Amygdala (tissue), 56 donors: ENCODE measurements around the gene SMG6.

Experiments used
- DNase-seq, 56 donors: peaks; one replicate each; lab custom pipeline; 2025; lab: John Stamatoyannopoulos, UW

SMG6 gene

DNA sequence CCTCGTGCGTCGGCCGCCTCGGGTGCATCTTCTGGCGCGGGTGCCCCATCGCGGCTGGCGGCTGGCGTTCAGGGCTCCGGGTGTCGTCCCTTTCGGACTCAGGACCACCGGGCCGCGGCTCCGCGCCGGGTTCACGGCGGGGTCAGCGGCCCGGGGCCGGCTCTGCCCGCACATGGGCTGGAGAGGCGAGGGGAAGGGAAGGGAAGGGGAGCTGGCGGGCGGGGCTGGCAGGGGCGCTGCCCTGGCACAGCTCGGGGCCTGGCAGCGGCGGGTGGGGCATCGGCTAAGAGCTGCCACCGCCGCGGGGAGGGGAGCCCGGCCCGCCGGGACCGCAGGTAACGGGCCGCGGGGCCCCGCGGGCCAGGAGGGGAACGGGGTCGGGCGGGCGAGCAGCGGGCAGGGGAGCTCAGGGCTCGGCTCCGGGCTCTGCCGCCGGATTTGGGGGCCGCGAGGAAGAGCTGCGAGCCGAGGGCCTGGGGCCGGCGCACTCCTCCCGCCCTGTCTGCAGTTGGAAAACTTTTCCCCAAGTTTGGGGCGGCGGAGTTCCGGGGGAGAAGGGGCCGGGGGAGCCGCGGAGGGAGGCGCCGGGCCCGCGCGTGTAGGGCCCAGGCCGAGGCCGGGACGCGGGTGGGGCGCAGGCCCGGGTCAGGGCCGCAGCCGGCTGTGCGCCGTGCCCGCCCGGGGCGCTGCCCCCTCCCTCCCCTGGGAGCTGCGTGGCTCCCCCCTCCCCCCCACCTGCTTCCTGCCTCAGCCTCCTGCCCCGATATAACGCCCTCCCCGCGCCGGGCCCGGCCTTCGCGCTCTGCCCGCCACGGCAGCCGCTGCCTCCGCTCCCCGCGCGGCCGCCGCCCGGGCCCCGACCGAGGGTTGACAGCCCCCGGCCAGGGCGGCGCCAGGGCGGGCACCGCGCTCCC lies 248.0 kb downstream of the SMG6 start:
- DNase-seq = no peak

DNA sequence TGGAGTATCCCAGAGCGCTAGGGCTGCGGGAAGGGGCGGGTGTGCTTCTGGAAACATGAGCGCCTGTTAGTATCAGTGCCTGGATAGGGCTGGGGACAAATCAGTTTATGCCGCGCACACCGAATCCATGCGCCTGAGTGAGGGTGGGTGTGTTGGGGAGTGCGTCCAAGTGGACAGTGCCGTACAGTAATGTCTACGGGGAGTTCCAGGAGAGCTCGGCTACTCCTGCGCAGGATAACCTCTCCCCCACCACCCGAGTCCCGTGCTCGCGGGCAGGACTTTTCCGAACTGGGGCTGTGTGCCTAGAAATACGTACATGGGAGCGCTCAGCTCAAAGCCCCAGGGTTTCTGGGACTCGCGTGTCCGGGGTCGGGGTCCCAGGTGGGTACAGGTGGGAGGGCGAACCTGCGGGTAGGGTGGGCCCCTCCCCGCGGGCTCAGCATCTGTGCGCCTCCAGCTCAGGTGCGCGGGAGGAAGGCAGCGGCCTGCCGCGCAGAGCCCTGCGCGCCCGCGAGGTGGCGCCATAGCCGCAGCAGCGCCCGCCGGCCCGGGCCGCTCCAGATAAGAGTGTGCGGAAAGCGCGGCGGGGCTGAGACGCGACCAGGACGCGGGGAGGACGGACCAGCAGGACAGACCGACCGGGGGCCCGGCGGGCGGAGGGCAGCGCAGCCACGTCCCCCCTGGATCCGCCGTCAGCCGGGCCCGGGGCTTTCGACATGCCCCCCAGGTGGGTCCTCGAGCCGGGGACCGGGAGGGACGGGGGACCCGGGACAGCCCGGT lies 248.9 kb downstream of the SMG6 start, which contains the start of gene HIC1:
Gene HIC1 (plus strand): TSS at position 592 of the 780 bp plus-strand sequence. CDS start 1,588 bp downstream, outside the sequence.
- peak in 31 of 56 donors; percentile 15 to 74 (median 45) for DNase-seq

DNA sequence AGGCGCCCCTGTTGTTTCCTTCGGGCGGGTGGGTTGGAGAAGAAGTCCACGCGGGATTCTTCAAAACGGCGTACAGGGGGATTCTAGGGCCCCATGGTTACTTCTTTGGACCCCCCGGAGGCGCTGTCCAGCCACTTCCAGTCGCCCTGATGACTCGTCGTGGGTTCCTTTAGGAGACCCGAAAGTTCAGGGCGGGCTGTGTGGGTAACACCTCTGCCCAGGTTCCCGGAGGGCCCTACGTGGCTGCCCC lies 249.4 kb downstream of the SMG6 start:
- DNase-seq = peak in 4 of 56 donors; percentile 45 to 57 (median 52)

DNA sequence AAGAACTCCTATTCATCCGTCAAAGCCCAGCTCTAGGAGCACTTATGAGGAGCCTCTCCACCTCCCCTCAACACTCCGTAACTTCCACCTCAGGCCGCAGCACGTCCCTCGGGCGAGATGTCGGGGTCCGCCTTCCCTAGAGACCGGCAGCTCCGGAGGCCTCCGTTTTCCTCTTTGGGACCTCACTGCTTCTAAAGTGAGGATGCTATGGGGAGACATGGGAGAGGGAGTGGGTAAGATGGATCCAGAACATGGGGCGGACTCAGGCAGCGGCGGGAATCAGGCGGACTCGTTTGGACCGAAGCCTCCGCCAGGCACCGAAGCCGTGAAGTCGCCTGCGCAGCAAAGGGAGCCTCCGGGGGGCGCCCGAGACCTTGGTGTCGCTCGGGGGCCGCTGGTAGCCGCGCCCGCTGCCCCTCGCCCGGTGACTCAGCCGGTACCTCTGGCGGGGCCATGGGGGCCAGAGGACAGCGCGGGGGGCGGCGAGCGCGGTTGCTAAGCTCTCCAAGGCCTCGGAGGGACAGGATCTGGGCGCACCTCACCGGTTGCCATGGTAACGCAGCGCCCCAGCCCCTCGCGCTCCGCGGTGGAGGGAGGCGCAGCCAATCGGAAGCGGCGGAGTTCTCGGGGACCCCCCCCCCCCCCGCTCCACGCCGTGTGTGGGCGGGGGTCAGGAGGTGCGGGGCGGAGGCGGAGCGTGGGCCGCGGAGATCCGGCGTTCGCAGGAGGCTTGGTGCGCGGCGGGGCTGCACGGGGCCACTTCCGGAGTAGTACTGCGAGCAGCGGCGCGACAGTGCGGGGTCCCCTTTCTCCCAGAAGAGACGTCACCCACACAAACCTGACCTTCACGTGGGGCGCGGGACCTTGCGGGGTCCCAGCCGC lies 250.0 kb downstream of the SMG6 start:
- DNase-seq = peak in 39 of 56 donors; percentile 28 to 76 (median 57)

DNA sequence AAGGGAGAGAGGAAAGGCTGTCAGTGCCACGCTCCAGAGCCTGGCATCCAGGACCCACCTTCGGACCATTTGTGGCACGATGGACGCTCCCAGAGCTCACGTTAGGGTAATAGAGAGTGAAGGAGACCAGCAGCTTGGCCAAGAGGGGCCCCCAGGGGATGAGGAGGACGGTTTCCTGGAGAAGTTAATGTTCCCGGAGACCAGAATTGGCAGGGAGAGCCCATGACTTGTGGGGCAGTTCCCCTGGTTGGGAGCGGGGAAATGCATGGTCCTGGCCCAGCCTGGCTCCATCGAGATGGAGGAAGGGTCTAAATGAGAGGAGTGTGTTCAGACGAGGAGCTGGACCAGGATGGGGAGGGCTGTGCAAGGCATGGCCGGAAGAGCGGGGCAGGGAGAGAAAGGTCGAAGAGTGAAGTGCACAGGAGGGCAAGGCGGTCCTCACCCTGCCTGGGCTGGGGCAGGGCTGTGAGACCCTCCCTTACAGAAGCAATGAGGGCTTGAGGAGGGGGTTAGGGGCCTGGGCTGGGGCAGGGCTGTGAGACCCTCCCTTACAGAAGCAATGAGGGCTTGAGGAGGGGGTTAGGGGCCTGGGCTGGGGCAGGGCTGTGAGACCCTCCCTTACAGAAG lies 251.5 kb downstream of the SMG6 start:
- DNase-seq = no peak

DNA sequence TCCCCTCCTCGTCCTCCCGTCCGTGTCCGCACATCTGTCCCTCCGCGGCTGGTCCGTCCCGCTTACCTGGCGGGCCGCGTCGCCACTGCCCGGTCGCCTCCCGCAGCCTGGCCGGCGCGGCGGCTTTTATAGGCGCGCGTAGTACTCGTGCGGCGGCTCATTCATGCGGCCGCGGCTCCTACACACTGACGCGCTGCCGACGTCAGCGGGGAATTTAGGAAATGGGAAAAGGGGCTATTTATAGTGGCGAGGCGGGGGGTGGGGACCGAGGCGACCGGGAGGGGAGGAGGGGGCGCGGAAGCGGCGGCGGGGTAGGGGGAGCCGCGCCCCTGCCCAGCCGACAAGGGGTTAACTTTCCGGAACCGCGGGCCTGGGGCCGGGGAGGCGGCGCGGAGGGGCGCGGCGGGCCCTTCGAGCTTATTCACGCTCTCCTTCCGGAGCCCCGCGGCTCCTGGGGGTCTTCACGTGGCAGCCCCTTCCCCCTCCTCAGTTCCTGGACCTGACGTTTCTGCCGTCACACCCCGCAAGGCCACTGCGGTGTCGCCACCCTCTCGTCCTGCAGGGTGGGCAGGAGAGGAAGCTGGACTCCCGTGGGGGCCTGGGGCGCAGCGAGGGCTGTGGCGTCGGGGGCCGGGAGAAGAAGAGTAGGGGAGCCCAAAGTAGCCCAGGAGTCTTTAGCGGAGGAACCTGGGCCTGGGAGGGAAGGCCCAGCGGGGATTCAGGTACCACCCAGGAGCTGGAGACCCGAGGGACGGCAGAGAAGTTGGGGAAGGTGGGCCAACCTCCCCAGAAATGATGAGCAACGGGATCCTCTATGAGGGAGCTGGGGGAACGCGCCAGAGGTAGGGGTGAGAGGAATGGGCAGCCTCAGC lies 252.3 kb downstream of the SMG6 start:
- peak in 12 of 56 donors; percentile 18 to 73 (median 32) for DNase-seq

DNA sequence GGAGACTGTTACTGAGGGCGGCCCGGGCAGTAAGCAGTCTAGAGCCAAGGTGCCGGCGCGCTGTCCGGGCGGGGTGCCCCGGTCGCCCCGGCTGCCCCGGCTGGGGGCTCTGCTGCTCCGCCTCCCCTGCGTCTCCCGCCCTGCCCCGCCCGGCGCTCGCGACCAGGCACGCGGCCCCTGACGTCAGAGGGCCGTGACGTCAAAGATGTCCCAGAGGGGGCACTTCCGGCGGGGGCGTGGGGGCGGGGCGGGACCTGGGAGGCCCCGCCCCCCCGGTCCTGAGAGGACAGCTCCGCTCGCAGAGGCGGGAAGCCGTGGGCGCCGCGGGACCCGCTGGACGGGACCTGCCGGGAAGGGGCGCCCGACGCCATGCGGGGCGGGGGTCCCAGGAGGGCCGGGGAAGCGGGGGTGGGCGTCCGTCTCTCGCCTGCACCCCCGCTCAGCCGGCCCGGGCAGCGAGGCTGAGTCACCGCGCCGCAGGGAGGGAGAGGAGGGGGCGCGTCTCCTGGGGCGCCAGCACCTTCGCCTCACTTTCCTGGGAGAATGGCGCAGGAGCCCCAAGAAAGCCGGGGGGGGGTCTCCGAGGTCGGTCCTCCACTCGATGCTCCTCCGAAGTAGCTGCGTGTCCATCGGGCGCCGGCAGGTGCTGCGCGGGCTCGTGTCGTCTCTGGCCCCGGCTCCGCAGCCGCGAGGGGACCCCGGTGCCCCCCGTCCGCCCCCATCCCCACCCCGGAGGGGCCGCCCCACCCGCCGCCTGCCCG lies 253.1 kb downstream of the SMG6 start:
- peak in 36 of 56 donors; percentile 21 to 88 (median 56) for DNase-seq

DNA sequence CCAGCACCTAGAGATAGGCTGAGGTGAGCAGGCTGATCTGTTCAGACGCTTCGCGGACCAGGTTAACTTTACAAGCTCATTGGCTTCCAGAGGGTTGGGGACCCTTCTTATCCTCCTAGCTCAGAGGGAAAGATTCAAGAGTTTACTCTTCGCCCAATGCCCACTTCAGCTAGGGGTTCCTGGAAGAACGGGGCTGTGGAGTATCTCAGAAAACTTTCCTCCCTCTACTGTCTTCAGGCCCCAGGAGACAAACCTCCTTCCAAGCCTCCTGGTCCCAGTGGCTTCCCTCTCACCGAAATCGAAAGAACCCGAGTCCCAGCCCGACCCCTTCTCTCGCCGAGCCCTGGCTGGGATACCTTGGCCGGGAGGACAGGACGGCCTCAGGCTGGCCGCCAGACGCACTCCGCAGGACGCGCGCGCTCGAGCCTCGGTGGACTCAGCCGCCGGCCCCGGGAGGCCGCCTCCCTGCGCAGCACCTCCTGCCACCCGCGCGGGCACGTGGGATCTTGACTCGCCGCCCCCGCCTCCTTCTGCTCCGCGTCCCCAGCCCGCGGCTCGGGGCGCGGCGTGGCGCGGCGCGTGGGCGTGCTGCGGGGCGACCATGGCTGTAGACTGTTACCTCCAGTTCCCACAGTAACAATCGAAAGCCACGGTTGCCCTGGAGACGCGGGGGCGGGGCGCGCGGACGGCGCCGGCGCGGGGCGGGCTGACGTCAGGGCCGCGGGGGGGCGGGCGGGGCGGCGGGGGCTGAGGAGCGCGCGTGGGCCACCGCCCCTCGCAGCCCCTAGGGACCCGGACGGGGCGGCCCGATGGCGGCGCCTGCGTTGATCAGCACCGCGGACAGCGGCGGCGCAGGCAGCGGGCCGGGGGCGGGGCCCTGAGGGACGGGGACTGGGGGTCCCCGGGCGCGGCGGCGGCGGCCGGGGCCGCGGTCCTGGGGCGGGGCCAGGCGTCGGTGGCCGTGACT lies 254.0 kb downstream of the SMG6 start:
- DNase-seq = peak in 48 of 56 donors; percentile 22 to 88 (median 60)

DNA sequence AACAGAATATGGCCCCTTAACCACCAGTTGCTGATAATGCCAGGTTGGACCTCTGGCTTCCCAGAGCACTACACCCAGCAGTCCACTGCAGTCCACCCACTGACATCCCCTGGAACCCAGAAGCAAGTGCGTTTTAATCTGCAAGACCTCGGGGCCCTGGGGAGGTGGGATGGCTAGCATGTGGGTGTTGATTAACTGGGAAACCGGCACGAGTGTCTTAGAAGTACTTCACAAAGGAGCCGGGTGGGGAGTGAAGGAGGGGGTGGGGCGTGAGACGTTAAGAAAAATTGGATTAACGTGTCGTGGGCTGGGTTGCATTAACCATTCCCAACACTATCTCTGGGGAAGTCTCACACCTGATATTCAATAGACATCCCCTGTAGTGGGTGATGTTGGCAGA lies 254.8 kb downstream of the SMG6 start:
- DNase-seq = no peak

DNA sequence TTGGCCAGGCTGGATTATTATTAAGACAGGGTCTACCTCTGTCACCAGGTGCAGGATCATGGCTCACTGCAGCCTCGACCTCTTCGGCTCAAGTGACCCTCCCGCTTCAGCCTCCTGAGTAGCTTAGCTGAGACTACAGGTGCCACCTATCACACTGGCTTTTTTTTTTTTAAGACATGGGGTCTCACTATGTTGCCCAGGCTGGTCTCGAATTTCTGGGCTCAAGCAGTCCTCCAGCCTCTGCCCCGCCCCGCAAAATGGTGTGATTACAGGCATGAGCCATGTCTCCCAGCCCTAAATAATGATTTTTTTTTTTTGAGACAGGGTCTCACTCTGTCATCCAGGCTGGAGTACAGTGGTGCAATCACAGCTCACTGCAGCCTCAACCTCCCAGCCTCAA lies 256.0 kb downstream of the SMG6 start:
- DNase-seq = no peak

DNA sequence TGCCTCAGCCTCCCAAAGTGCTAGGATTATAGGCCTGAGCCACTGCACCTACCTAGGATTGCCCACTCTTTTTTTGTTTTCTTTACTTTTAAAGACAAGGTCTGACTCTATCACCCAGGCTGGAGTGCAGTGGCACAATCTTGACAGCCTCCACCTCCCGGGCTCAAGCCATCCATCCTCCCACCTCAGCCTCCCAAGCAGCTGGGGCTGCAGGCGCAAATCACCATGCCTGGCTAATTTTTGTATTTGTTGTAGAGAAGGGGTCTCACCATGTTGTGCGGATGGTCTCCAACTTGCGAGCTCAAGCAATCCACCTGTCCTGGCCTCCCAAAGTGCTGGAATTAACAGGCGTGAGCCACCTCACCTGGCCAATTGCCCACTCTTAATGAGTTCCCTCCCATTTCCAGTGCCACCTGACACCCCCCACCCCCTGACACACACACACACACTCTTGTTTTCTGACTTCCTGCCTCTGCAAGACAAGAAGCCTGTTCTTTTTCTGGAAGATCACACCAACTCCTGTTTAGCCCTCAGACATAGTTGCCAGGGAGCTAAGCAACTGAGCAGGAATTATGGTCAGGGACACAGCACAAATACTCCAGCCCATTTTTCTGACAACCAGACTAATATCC lies 259.2 kb downstream of the SMG6 start:
- DNase-seq = no peak

DNA sequence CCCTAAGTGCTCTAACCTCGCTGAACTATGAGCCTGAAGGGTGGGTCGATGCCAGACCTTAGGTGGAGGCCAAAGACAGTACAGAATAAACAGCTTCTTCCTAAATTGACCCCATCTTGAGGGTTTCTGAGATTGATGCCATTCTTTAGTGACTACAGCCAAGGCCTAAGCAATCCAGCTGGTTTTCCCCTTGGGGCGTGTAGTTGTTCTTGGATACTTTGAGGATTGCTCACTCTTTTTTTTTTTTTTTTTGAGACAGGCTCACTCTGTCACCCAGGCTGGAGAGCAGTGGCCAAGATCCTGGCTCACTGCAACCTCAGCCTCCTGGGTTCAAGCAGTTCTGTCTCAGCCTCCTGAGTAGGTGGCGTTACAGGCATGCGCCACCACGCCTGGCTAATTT lies 259.8 kb downstream of the SMG6 start:
- no peak for DNase-seq

DNA sequence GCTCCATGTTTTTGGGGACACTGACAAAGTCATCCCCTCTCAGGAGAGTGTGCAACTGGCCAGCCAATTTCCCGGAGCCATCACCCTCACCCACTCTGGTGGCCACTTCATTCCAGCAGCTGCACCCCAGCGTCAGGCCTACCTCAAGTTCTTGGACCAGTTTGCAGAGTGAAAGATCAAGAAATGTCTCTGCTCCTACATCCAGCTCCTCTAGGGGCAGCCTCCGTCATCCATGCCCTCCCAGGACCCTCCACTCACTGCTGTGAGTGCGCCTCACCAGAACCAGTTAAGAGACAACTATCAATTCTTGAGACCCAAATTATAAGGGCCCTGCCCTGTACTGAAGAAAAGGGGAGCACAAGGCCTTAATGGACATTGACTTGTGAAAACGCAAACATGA lies 260.7 kb downstream of the SMG6 start:
- DNase-seq = no peak

DNA sequence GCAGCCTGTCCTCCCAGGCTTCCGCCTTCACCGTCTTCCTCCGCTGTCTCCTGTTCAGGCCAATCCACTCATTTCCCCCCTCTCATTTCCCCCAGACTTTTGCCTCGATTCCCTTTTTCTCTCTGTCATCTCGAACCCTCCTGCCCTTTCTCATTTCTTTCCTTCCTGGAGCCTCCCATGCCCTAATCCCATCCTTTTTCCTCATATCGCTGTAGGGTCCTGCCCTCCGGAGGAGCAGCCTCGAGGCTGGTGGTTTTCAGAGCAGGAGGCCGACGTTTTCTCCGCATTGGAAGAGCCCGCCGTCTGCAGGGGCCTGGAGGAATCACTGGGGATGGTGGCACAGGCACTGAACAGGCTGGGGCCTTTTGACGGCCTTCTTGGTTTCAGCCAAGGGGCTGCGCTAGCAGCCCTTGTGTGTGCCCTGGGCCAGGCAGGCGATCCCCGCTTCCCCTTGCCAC lies 261.2 kb downstream of the SMG6 start:
- DNase-seq = peak in 2 of 56 donors; percentile 29 to 40

DNA sequence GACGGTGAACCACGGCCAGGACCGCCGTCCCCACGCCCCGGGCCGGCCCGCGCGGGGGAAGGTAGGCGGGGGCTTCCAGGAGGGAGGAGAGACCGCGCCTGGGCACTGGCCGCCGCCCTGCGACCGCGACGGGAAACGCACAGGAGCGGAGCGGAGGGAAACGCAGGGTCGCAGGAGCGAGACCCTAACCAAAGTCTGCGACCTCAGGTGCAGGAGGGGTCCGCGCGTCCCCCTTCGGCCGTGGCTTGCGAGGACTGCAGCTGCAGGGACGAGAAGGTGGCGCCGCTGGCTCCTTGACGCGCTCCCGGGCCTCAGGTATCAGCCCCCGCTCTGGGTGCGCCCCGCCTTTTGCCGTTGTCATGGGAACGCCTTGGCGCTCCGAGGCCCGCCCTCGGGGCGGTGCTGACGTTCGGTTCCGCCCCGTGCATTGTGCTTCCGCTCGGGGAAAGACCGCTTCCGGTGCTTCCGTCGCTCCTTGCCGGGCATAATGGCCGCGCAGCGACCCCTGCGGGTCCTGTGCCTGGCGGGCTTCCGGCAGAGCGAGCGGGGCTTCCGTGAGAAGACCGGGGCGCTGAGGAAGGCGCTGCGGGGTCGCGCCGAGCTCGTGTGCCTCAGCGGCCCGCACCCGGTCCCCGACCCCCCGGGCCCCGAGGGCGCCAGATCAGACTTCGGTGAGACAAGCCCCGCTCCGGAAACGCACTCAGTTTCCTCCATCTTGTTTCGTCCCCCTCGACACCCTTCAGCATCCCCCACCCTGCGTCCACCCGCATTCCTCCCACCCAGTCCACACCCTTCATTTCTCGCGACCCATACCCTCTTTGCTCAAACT lies 261.8 kb downstream of the SMG6 start, which contains the start of gene OVCA2:
Gene OVCA2 (plus strand): TSS at position 462 of the 829 bp plus-strand sequence. CDS start 26 bp downstream, at position 488.
- peak; percentile 56 to 96 (median 87) for DNase-seq
